ENCODE results near the gene KCNF1.

KCNF1 gene

GRCh38 chr2:10921525-10921924 lies 9.8 kb downstream of the KCNF1 start:
- DNase-seq = no peak

- DNase-seq = no peak
Measured at GRCh38 chr2:10922307-10923007, 10.7 kb downstream of the KCNF1 start.

GRCh38 chr2:10923008-10923375 lies 11.3 kb downstream of the KCNF1 start:
- no peak for DNase-seq

- DNase-seq = no peak
Measured at GRCh38 chr2:10923965-10924364, 12.2 kb downstream of the KCNF1 start.

GRCh38 chr2:10924441-10924840 lies 12.7 kb downstream of the KCNF1 start:
- no peak for DNase-seq

GRCh38 chr2:10924859-10925258 lies 13.1 kb downstream of the KCNF1 start:
- DNase-seq = no peak

- DNase-seq = no peak
Measured at GRCh38 chr2:10926191-10926820, 14.6 kb downstream of the KCNF1 start.

GRCh38 chr2:10930721-10931516 lies 19.2 kb downstream of the KCNF1 start:
- DNase-seq = no peak

GRCh38 chr2:10931710-10932255 lies 20.0 kb downstream of the KCNF1 start:
- no peak for DNase-seq

GRCh38 chr2:10932345-10933151 lies 20.8 kb downstream of the KCNF1 start:
- no peak for DNase-seq

GRCh38 chr2:10933700-10934225 lies 22.0 kb downstream of the KCNF1 start:
- no peak for DNase-seq

- no peak for DNase-seq
Measured at GRCh38 chr2:10934308-10934978, 22.7 kb downstream of the KCNF1 start.

GRCh38 chr2:10934979-10935350 lies 23.2 kb downstream of the KCNF1 start:
- peak; percentile 74 for DNase-seq

GRCh38 chr2:10935366-10935918 lies 23.7 kb downstream of the KCNF1 start:
- DNase-seq = no peak

- peak; percentile 40 for DNase-seq
Measured at GRCh38 chr2:10935953-10936942, 24.5 kb downstream of the KCNF1 start.

- no peak for DNase-seq
Measured at GRCh38 chr2:10939058-10939457, 27.3 kb downstream of the KCNF1 start.

GRCh38 chr2:10940596-10940995 lies 28.9 kb downstream of the KCNF1 start:
- DNase-seq = no peak

GRCh38 chr2:10941383-10941782 lies 29.6 kb downstream of the KCNF1 start:
- DNase-seq = no peak

- DNase-seq = no peak
Measured at GRCh38 chr2:10944799-10945198, 33.1 kb downstream of the KCNF1 start.

GRCh38 chr2:10946394-10946793 lies 34.7 kb downstream of the KCNF1 start:
- DNase-seq = no peak

Data from NCI-H2029 (cell line).